K562 (cell line): ENCODE results near the gene TLNRD1. TPM values are rescaled to one million over a fixed set of nuclear protein-coding genes. Genes with fewer than 3 reads are reported as not detected.

Experiments used
- ARID4B ChIP-seq: sonication (generic); formaldehyde crosslinking; IDR thresholded peaks from 2 replicates; pipeline ENCODE4 v1.8.0; 2022; ENCODE audit warnings: mild to moderate bottlenecking, missing genetic modification reagents
- CBX2 ChIP-seq: fragments of 200-600 bp; sonication (generic); IDR thresholded peaks from one replicate; pipeline ENCODE4 v1.6.1; 2012; ENCODE audit warnings: mild to moderate bottlenecking, low read length, inconsistent platforms; ENCODE audit not compliant: insufficient read depth, poor library complexity, severe bottlenecking
- CREB5 ChIP-seq: fragments of 250-450 bp; sonication (Bioruptor Pico); IDR thresholded peaks from 2 replicates; pipeline ENCODE4 v1.5.0; 2020; ENCODE audit warnings: mild to moderate bottlenecking
- CTBP1 ChIP-seq: fragments of 450-650 bp; IDR thresholded peaks from 2 replicates; pipeline ENCODE4 v1.6.1; 2016; ENCODE audit warnings: borderline replicate concordance
- E2F8 ChIP-seq: fragments of 450-650 bp; IDR thresholded peaks from 2 replicates; pipeline ENCODE4 v1.7.1; 2018; ENCODE audit warnings: mild to moderate bottlenecking, low read depth; ENCODE audit not compliant: partially characterized antibody
- GATAD2A ChIP-seq: fragments of 450-650 bp; IDR thresholded peaks from 2 replicates; pipeline ENCODE4 v1.6.1; 2017
- GMEB1 ChIP-seq: fragments of 250-450 bp; sonication (Bioruptor Pico); IDR thresholded peaks from 2 replicates; pipeline ENCODE4 v1.4.0; 2020; ENCODE audit warnings: mild to moderate bottlenecking
- NFRKB ChIP-seq: fragments of 450-650 bp; IDR thresholded peaks from 2 replicates; pipeline ENCODE4 v1.6.1; 2016; ENCODE audit warnings: low read depth
- POLR2B ChIP-seq: fragments of 450-650 bp; IDR thresholded peaks from 2 replicates; pipeline ENCODE4 v1.6.1; 2018; ENCODE audit warnings: low read depth; ENCODE audit not compliant: partially characterized antibody
- SIN3B ChIP-seq: fragments of 450-650 bp; IDR thresholded peaks from 2 replicates; pipeline ENCODE4 v1.6.1; 2017; ENCODE audit warnings: low read depth, mild to moderate bottlenecking, moderate library complexity
- SNRNP70 ChIP-seq: fragments of 200-400 bp; formaldehyde crosslinking; optimal IDR thresholded peaks from 2 replicates; pipeline ENCODE3; 2017; ENCODE audit warnings: low read depth, low read length
- TSHZ1 ChIP-seq: fragments of 250-450 bp; sonication (Bioruptor Pico); IDR thresholded peaks from 2 replicates; pipeline ENCODE4 v1.4.0; 2020; ENCODE audit warnings: mild to moderate bottlenecking, moderate library complexity
- polyA plus RNA-seq, 8 experiments: library from polyadenylated mRNA; depleted of rRNA in 4 of 8; stranded (reverse) in 5 of 8; unstranded in 3 of 8; fragments of >200 nt; fragmentation: Nextera tagmentation in 2 of 8; fragmentation: Illumina TruSeq in 1 of 8; extraction: Ambion mirVana in 2 of 8; extraction: Trizol in 1 of 8; gene quantifications; 2 replicates each; pipeline versions ENCODE4 v1.2.1 to v1.2.3, GENCODE V29; 2011 to 2014; ENCODE audit warnings: inconsistent platforms in 1 of 8, missing spikeins in 1 of 8
- total RNA-seq, 7 experiments: library from RNA; depleted of rRNA in 6 of 7; stranded (reverse); fragments of >200 nt in 6 of 7; fragmentation: Illumina TruSeq in 2 of 7; extraction: Trizol in 2 of 7; gene quantifications; 2 replicates each; pipeline versions ENCODE4 v1.2.1 to v1.2.3, GENCODE V29; 2011 to 2021; ENCODE audit warnings: low replicate concordance in 1 of 7

TLNRD1 gene
- total and polyA plus RNA-seq, 9 of the 15 experiments (the other 6 are each of a cell fraction or from before 2014, with no cell fraction given), result 1.1 to 33.1 (median 5.7) TPM

- TF ChIP-seq GMEB1 (CRISPR knock-in tag), result 0 out of 2 replicates have a peak, but pooled peaks have one; percentile 28
- no peak for TF ChIP-seq CBX2
- no peak; the same call in none of the 2 replicates for TF ChIP-seq NFRKB
- TF ChIP-seq CTBP1, result peak; percentile 76
- TF ChIP-seq ARID4B (CRISPR knock-in tag), result peak; percentile 81
- TF ChIP-seq SIN3B, result peak; percentile 90
- TF ChIP-seq GATAD2A, result no peak
- TF ChIP-seq SNRNP70, result no peak
- TF ChIP-seq POLR2B, result peak; percentile 91
- TF ChIP-seq E2F8, result no peak
- TF ChIP-seq TSHZ1 (CRISPR knock-in tag), result no peak
- no peak for TF ChIP-seq CREB5
Observed at GRCh38 chr15:80989518-80990478, 10.9 kb upstream of the TLNRD1 start, which contains the start of gene MESD (continued).
